GM19025 (cell line): ENCODE results near the gene KCNQ5.

ENCODE experiments used
- ATAC-seq: cut with Tn5 transposase; IDR thresholded peaks from one replicate; pipeline ENCODE4 v1.9.1; 2021; ENCODE audit warnings: mild to moderate bottlenecking, low read depth, moderate library complexity; ENCODE audit not compliant: unreplicated experiment

The KCNQ5 gene

GRCh38 chr6:72941263-72941662 lies 319.4 kb downstream of the KCNQ5 start:
- ATAC-seq, result no peak

GRCh38 chr6:72941751-72942150 lies 319.9 kb downstream of the KCNQ5 start:
- no peak for ATAC-seq

- no peak for ATAC-seq
Observed at GRCh38 chr6:72943699-72944098, 321.8 kb downstream of the KCNQ5 start.

GRCh38 chr6:72944660-72945059 lies 322.8 kb downstream of the KCNQ5 start:
- no peak for ATAC-seq

- ATAC-seq, result no peak
Observed at GRCh38 chr6:72946774-72947173, 324.9 kb downstream of the KCNQ5 start.

- ATAC-seq, result no peak
Observed at GRCh38 chr6:72947534-72947933, 325.7 kb downstream of the KCNQ5 start.

GRCh38 chr6:72948153-72948552 lies 326.3 kb downstream of the KCNQ5 start:
- ATAC-seq, result no peak

GRCh38 chr6:72950114-72950860 lies 328.4 kb downstream of the KCNQ5 start:
- ATAC-seq, result no peak

GRCh38 chr6:72952808-72953630 lies 331.2 kb downstream of the KCNQ5 start:
- ATAC-seq, result no peak

- no peak for ATAC-seq
Observed at GRCh38 chr6:72953971-72954381, 332.1 kb downstream of the KCNQ5 start.

- no peak for ATAC-seq
Observed at GRCh38 chr6:72954716-72955115, 332.9 kb downstream of the KCNQ5 start.

- ATAC-seq, result no peak
Observed at GRCh38 chr6:72955666-72956065, 333.8 kb downstream of the KCNQ5 start.

- ATAC-seq, result no peak
Observed at GRCh38 chr6:72956272-72956671, 334.4 kb downstream of the KCNQ5 start.

- no peak for ATAC-seq
Observed at GRCh38 chr6:72959821-72960220, 338.0 kb downstream of the KCNQ5 start.

- no peak for ATAC-seq
Observed at GRCh38 chr6:72963946-72964345, 342.1 kb downstream of the KCNQ5 start.

GRCh38 chr6:72966628-72967280 lies 344.9 kb downstream of the KCNQ5 start:
- no peak for ATAC-seq

GRCh38 chr6:72967329-72967728 lies 345.5 kb downstream of the KCNQ5 start:
- no peak for ATAC-seq

- no peak for ATAC-seq
Observed at GRCh38 chr6:72968704-72969103, 346.8 kb downstream of the KCNQ5 start.

GRCh38 chr6:72969666-72970065 lies 347.8 kb downstream of the KCNQ5 start:
- ATAC-seq, result no peak

- ATAC-seq, result no peak
Observed at GRCh38 chr6:72972579-72972978, 350.7 kb downstream of the KCNQ5 start.

- no peak for ATAC-seq
Observed at GRCh38 chr6:72974276-72974675, 352.4 kb downstream of the KCNQ5 start.
